HG03159 (cell line): Measurements from ENCODE around the gene KCNN1.
A peak's percentile ranks its signal among the peaks of the same experiment; 100 is the strongest.
"Not testable (repeated sequence)": the region's sequence is repeated elsewhere in the genome, so short reads cannot be mapped to it uniquely, and the experiment has no call there.

ENCODE experiments used
- ATAC-seq: cut with Tn5 transposase; IDR thresholded peaks from one replicate; pipeline ENCODE4 v1.9.1; 2021; ENCODE audit warnings: mild to moderate bottlenecking, moderate library complexity; ENCODE audit not compliant: unreplicated experiment

Gene KCNN1

GRCh38 chr19:18021121-18021755 is 54.3 kb downstream of the KCNN1 start:
- no peak for ATAC-seq

GRCh38 chr19:18023622-18024251 is 56.8 kb downstream of the KCNN1 start:
- ATAC-seq = no peak

DNA sequence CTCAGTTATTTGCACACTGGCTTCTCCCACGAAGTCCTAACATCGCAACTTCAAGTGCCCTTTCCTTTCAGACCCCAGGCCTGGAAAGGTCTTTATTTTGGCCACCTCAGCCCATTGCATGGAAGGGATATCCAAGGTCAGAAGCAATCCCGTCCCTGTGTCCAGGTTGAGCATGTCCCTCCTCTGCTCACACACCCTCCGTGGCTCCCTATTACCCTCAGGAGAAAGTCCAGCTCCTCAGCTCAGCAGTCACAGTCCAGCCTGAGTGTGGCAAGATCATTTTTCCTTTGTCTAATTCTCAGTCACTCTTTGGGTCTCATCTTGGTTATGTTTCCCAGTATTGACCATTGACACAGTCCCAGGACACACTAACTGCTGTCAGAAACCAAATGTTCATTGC is 60.2 kb downstream of the KCNN1 start:
- ATAC-seq = no peak

GRCh38 chr19:18029617-18030338 is 62.9 kb downstream of the KCNN1 start:
- ATAC-seq = no peak

- ATAC-seq = not testable (repeated sequence)
These were observed 64.5 kb downstream of the KCNN1 start for GRCh38 chr19:18031401-18031800.

- ATAC-seq = not testable (repeated sequence)
These were observed 65.2 kb downstream of the KCNN1 start for GRCh38 chr19:18032102-18032501.

GRCh38 chr19:18041054-18041453 is 74.1 kb downstream of the KCNN1 start:
- ATAC-seq = no peak

DNA sequence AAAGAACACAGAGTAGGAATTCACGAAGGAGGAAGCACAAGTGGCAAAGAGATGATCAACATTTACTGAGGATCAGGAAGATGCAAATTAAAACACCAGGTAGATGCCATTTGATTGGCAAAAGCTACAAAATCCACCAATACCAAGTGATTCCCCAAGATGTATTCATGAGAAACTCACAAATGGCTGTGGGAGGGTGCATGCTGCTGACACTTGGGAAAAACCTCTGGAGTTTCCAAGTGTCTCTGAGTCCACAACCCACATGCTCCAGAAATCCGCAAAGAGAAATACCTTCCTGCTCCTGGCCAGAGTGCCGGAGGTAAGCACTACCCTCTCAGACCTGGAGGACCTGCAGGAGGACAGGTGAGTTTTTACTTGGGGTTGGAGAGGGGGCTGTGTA is 76.8 kb downstream of the KCNN1 start:
- ATAC-seq = no peak

GRCh38 chr19:18044825-18045304 is 78.0 kb downstream of the KCNN1 start:
- ATAC-seq = peak; percentile 84

DNA sequence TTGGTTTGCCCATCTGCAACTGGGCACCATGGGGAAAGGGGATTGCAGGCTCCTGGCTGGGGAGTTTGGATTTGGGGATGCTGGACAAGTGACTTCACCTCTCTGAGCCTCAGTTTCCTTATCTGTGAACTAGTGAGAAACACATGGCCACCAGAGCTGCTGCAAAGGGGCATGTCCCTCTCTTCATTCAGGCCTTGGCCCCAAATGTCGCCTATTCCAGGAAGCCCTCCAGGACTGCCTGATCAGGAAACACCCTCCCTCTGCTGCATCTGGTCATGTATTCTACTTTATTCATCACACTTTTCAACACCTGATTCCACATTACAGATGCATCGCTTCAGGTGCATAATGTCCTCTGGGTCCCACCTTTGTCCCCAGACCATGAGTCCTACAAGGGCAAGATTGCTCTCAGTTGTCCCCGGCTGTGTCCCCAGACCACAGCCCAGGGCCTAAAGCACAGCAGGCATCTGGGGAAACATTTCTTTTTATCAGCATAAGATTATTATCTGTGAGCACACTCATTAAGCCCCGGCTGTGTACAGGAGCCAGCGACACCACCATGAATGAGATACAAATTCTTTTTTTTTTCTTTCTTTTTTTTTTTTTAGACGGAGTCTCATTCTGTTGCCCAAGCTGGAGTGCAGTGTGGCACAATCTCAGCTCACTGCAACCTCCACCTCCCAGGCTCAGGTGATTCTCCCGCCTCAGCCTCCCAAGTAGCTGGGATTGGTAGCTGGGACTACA is 78.6 kb downstream of the KCNN1 start:
- ATAC-seq = peak; percentile 6

DNA sequence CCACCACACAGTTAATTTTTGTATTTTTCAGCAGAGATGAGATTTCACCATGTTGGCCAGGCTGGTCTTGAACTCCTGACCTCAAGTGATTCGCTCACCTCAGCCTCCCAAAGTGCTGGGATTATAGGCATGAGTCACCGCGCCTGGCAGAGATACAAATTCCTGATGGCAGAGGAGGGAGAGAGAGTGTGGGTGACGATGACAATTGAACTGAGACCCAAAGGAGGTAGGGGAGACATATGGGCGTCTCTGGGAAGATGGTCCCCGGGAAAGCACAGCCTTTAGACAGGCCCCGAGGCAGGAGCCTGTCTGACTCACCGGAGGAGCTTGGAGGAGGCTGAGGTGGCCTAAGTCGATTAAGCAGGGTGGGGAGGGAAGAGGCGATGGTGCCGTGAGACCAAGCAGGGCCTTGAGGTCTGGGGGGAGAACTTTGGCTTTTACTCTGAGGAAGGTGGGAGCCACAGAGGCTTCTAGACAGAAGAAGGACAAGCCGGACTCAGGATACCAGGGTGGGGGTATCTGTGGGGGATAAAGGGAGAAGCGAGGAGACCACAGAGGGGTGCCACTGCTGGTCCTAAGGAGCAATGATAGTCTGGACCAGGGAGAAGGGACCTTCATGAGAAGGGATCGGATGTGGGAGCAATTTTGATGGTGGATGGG is 79.3 kb downstream of the KCNN1 start:
- no peak for ATAC-seq

DNA sequence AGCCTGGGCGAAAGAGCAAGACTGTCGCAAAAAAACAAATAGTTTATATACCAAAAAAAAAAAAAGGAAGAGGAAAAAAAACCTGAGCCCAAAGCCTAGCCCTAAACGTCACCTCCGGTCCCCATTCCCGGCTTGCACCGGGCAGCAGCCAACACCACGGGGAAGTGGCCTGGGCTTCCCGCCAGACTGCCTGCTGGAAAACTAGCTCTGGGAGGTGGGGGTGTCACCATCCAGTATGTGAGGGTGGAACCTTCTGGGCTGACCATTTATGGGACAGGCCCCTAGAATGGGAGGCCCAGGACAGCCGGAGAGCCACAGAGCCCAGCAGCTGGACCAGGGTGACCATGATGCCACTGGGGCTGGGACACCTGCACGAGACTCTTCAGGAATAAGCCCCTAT is 82.5 kb downstream of the KCNN1 start:
- no peak for ATAC-seq
